Neural cell (in vitro differentiated cells): ENCODE data around the gene SIRT4.

ENCODE experiments used
- EZH2 ChIP-seq: fragments of 200-600, 300-800 bp; shearing (Covaris generic), sonication (generic); IDR thresholded peaks from 2 replicates; pipeline ENCODE4 v1.6.1; 2014; ENCODE audit warnings: antibody characterized with exemption, low read length, borderline replicate concordance, mild to moderate bottlenecking; ENCODE audit not compliant: insufficient read depth, poor library complexity, severe bottlenecking
- POLR2AphosphoS5 ChIP-seq: IDR thresholded peaks from 2 replicates; pipeline ENCODE4 v1.6.1; 2012
- SMC3 ChIP-seq: fragments of 450-650 bp; conservative IDR thresholded peaks from 2 replicates; pipeline ENCODE4 v1.6.1; 2014; ENCODE audit warnings: antibody characterized with exemption, mild to moderate bottlenecking, moderate library complexity; ENCODE audit not compliant: poor library complexity

DNA sequence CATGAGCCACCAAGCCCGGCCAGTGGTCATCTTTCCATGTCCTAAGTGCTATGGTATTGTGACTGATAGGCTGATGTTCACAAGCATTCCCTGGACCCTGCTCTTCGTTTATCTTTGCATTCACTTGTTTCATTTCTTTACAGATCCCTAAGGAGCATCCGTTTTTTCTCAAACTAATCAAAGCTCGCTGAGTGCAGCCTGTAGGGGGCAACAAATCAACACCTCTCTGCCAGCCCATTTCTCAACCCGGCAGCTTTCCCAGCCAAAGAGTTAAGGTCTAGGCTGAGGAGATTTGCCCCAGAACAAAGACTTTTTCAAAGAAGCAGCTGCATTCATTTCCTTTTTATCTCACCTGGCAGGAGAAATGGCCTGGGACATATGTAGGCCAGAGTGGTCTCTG is 12.1 kb downstream of the SIRT4 start:
- TF ChIP-seq SMC3 (no peak), POLR2AphosphoS5 (no peak), EZH2 (no peak)
